Neural crest cell (in vitro differentiated cells): ENCODE results near the gene WIPF2. TPM values are rescaled to one million over a fixed set of nuclear protein-coding genes. Genes with fewer than 3 reads are reported as not detected.

Experiments
- DNase-seq: peaks from one replicate; pipeline ENCODE4 v3.0.0; 2021; ENCODE audit warnings: low read depth, mixed read lengths, low spot score
- H3K27ac Mint-ChIP-seq: one replicate; pipeline ENCODE4 v1.8.0; 2021; ENCODE audit warnings: mild to moderate bottlenecking, mixed read lengths; ENCODE audit not compliant: unreplicated experiment
- H3K27me3 Mint-ChIP-seq: 2 replicates; pipeline ENCODE4 v1.8.0; 2021; ENCODE audit warnings: low read depth, mild to moderate bottlenecking, mixed read lengths
- H3K36me3 Mint-ChIP-seq: 2 replicates; pipeline ENCODE4 v1.8.0; 2021; ENCODE audit warnings: low read depth, mild to moderate bottlenecking, mixed read lengths
- H3K4me1 Mint-ChIP-seq: 2 replicates; pipeline ENCODE4 v1.8.0; 2021; ENCODE audit warnings: mixed read lengths
- H3K4me3 Mint-ChIP-seq: one replicate; pipeline ENCODE4 v1.8.0; 2021; ENCODE audit warnings: mild to moderate bottlenecking, mixed read lengths
- H3K9me3 Mint-ChIP-seq: 2 replicates; pipeline ENCODE4 v1.8.0; 2021; ENCODE audit warnings: mixed read lengths
- CTCF ChIP-seq: fragments of 200-600 bp; sonication (generic); conservative IDR thresholded peaks from 2 replicates; pipeline ENCODE4 v1.5.0; 2021; ENCODE audit warnings: antibody characterized with exemption, mild to moderate bottlenecking
- total RNA-seq: library from RNA; stranded (reverse); gene quantifications from 2 replicates; pipeline ENCODE4 v1.2.1, GENCODE V29; 2021

Gene WIPF2
- total RNA-seq, 1 donor from 2014 or later = 28.7 TPM

DNA sequence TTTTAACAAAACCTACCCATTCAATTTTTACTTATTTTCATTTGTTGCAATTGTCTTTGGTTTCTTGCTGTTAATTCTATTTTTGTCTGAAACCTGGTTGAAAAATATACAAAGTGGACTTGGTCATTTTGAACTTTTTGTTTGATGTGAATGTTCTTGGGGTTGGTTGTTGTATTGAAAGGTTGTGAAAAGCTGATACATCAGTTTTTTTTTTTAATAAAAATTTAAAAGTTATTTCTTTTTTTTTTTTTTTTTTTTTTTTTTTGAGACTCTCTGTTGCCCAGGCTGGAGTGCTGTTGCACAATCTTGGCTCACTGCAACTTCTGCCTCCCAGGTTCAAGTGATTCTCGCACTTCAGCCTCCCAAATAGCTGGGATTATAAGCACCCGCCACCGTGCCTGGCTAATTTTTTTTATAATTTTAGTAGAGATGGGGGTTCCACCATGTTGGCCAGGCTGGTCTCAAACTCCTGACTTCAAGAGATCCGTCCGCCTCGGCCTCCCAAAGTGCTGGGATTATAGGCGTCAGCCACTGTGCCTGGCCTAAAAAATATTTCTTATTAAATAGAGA is 28.9 kb downstream of the WIPF2 start:
- Mint-ChIP-seq H3K4me3 (no peak overlapping the region), H3K9me3 (no peaks in the 10 kb centered on the region), H3K36me3 (no peaks in the 10 kb centered on the region), H3K4me1 (peaks cover 22% of the 10 kb centered on the region), H3K27me3 (no peaks in the 10 kb centered on the region), H3K27ac (no peak overlapping the region)
- DNase-seq = no peak
- no peak for TF ChIP-seq CTCF

DNA sequence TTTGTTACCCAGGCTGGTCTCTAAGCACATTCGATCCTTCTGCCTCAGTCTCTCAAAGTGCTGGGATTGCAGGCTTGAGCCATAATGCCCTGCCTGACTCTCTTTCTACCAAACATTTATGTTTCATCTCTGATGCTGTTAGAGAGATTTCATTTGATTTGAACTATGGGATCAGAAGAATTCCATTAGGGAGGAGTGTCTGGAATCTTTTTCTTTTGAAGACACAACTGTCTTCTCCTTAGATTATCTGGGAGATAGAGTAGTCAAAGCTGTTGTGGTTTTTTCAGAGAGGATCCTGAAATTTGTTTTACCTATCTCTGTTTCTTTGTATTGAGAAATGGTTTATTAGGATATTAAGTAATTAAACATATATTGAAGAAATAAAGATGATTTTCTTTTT is 29.4 kb downstream of the WIPF2 start:
- H3K9me3 Mint-ChIP-seq = no peaks in the 10 kb centered on the region
- TF ChIP-seq CTCF = no peak
- no peak for DNase-seq
- peaks cover 20% of the 10 kb centered on the region for H3K4me1 Mint-ChIP-seq
- no peaks in the 10 kb centered on the region for H3K27me3 Mint-ChIP-seq
- H3K27ac Mint-ChIP-seq = no peak overlapping the region
- no peak overlapping the region for H3K4me3 Mint-ChIP-seq
- H3K36me3 Mint-ChIP-seq = no peaks in the 10 kb centered on the region

GRCh38 chr17:40251576-40251975 is 32.5 kb downstream of the WIPF2 start:
- DNase-seq = no peak
- Mint-ChIP-seq H3K4me3 (no peak overlapping the region), H3K36me3 (peaks cover under 1% of the 10 kb centered on the region), H3K4me1 (peaks cover 20% of the 10 kb centered on the region), H3K27me3 (no peaks in the 10 kb centered on the region), H3K27ac (no peak overlapping the region), H3K9me3 (no peaks in the 10 kb centered on the region)
- TF ChIP-seq CTCF = no peak

GRCh38 chr17:40253565-40253964 is 34.5 kb downstream of the WIPF2 start:
- no peak overlapping the region for H3K27ac Mint-ChIP-seq

DNA sequence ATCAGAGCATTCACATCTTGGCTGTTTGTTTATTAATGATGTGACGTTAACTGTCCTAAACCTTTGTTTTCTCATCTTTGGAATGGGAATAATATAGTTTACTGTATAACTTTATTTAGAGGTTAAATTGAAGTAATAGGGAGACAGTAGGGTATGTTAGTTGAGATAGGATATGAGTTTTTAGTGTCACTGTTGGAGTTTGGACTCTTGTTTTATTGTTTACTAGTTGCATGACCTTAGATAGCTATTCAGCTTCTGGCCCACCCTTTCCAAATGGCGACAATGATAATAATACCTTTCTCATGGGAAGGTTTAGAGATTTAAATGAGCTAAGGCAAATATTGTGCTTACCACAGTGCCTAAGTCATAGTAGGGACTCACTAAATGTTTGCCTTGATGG is 40.4 kb downstream of the WIPF2 start:
- H3K4me1 Mint-ChIP-seq = no peaks in the 10 kb centered on the region
- H3K4me3 Mint-ChIP-seq = no peak overlapping the region
- H3K27ac Mint-ChIP-seq = no peak overlapping the region
- H3K27me3 Mint-ChIP-seq = no peaks in the 10 kb centered on the region
- no peak for TF ChIP-seq CTCF
- DNase-seq = no peak
- H3K9me3 Mint-ChIP-seq = no peaks in the 10 kb centered on the region
- H3K36me3 Mint-ChIP-seq = peaks cover 15% of the 10 kb centered on the region

More at GRCh38 chr17:40253565-40253964, 34.5 kb downstream of the WIPF2 start:
- DNase-seq = no peak
- TF ChIP-seq CTCF = no peak
- Mint-ChIP-seq H3K27me3 (no peaks in the 10 kb centered on the region), H3K9me3 (no peaks in the 10 kb centered on the region), H3K4me1 (peaks cover 18% of the 10 kb centered on the region), H3K36me3 (peaks cover 5% of the 10 kb centered on the region), H3K4me3 (no peak overlapping the region)
